Neural cell (in vitro differentiated cells): Measurements from ENCODE around the gene PMM2. TPM values are rescaled to one million over a fixed set of nuclear protein-coding genes. Genes with fewer than 3 reads are reported as not detected.

Experiments
- H2AFZ ChIP-seq: fragments of 200-600, 300-800 bp; sonication (generic), shearing (Covaris generic); 2 replicates; pipeline ENCODE4 v1.6.0; 2014; ENCODE audit warnings: low read depth, mild to moderate bottlenecking, antibody characterized with exemption, low read length, moderate library complexity
- H3F3A ChIP-seq: fragments of 200-600 bp; shearing (Covaris generic); 2 replicates; pipeline ENCODE4 v1.6.1; 2016; ENCODE audit warnings: mild to moderate bottlenecking, moderate library complexity, mixed read lengths, antibody characterized with exemption, low read length; ENCODE audit not compliant: insufficient read depth, poor library complexity, severe bottlenecking
- H3K27ac ChIP-seq: fragments of 200-600, 300-800 bp; sonication (generic), shearing (Covaris generic); 2 replicates; pipeline ENCODE4 v1.5.1; 2014; ENCODE audit warnings: mild to moderate bottlenecking, low read length, moderate library complexity
- H3K27me3 ChIP-seq: fragments of 300-800, 200-600 bp; sonication (generic), shearing (Covaris generic); 2 replicates; pipeline ENCODE4 v1.6.0; 2014; ENCODE audit warnings: mild to moderate bottlenecking, low read depth, low read length, moderate library complexity; ENCODE audit not compliant: insufficient read depth
- H3K36me3 ChIP-seq: fragments of 300-800, 200-600 bp; sonication (generic), shearing (Covaris generic); 2 replicates; pipeline ENCODE4 v1.5.1; 2014; ENCODE audit warnings: mild to moderate bottlenecking, antibody characterized with exemption, low read length, moderate library complexity; ENCODE audit not compliant: insufficient read depth
- H3K4me2 ChIP-seq: fragments of 300-800, 200-600 bp; sonication (generic), shearing (Covaris generic); 2 replicates; pipeline ENCODE4 v1.6.0; 2014; ENCODE audit warnings: mild to moderate bottlenecking, low read length
- H3K4me3 ChIP-seq: fragments of 300-800, 200-600 bp; sonication (generic), shearing (Covaris generic); 2 replicates; pipeline ENCODE4 v1.5.1; 2014; ENCODE audit warnings: mild to moderate bottlenecking, low read length, moderate library complexity
- H3K79me2 ChIP-seq: fragments of 200-600 bp; shearing (Covaris generic); replicated peaks from 2 replicates; pipeline ENCODE4 v1.6.0; 2014; ENCODE audit warnings: mild to moderate bottlenecking, low read length, moderate library complexity; ENCODE audit not compliant: insufficient read depth
- H3K9ac ChIP-seq: fragments of 300-800, 200-600 bp; sonication (generic), shearing (Covaris generic); 2 replicates; pipeline ENCODE4 v1.6.1; 2016; ENCODE audit warnings: mild to moderate bottlenecking, low read length, mixed read lengths
- H3K9me2 ChIP-seq: fragments of 200-600 bp; shearing (Covaris generic); 2 replicates; pipeline ENCODE4 v1.6.1; 2016; ENCODE audit warnings: mild to moderate bottlenecking, low read length, mixed read lengths; ENCODE audit not compliant: insufficient read depth
- H3K9me3 ChIP-seq: fragments of 200-600, 300-800 bp; sonication (generic), shearing (Covaris generic); 2 replicates; pipeline ENCODE4 v1.6.1; 2016; ENCODE audit warnings: mild to moderate bottlenecking, mixed run types, low read length, moderate library complexity, mixed read lengths
- H4K20me1 ChIP-seq: fragments of 200-600 bp; shearing (Covaris generic); 2 replicates; pipeline ENCODE4 v1.6.1; 2016; ENCODE audit warnings: mild to moderate bottlenecking, mixed run types; ENCODE audit not compliant: insufficient read depth
- EP300 ChIP-seq: fragments of 450-650 bp; conservative IDR thresholded peaks from 2 replicates; pipeline ENCODE4 v1.6.1; 2014; ENCODE audit warnings: antibody characterized with exemption, mild to moderate bottlenecking, moderate library complexity; ENCODE audit not compliant: poor library complexity, severe bottlenecking
- EZH2 ChIP-seq: fragments of 200-600, 300-800 bp; shearing (Covaris generic), sonication (generic); IDR thresholded peaks from 2 replicates; pipeline ENCODE4 v1.6.1; 2014; ENCODE audit warnings: antibody characterized with exemption, low read length, borderline replicate concordance, mild to moderate bottlenecking; ENCODE audit not compliant: insufficient read depth, poor library complexity, severe bottlenecking
- MXI1 ChIP-seq: fragments of 450-650 bp; conservative IDR thresholded peaks from 2 replicates; pipeline ENCODE4 v1.6.1; 2014; ENCODE audit warnings: antibody characterized with exemption, mild to moderate bottlenecking; ENCODE audit not compliant: poor library complexity, severe bottlenecking
- POLR2AphosphoS5 ChIP-seq: IDR thresholded peaks from 2 replicates; pipeline ENCODE4 v1.6.1; 2012
- RAD21 ChIP-seq: fragments of 450-650 bp; conservative IDR thresholded peaks from 2 replicates; pipeline ENCODE4 v1.6.1; 2014; ENCODE audit warnings: antibody characterized with exemption, mild to moderate bottlenecking, moderate library complexity
- SMC3 ChIP-seq: fragments of 450-650 bp; conservative IDR thresholded peaks from 2 replicates; pipeline ENCODE4 v1.6.1; 2014; ENCODE audit warnings: antibody characterized with exemption, mild to moderate bottlenecking, moderate library complexity; ENCODE audit not compliant: poor library complexity
- TAF1 ChIP-seq: IDR thresholded peaks from 2 replicates; pipeline ENCODE4 v1.6.1; 2012; ENCODE audit warnings: low read depth
- polyA plus RNA-seq: library from polyadenylated mRNA; depleted of rRNA; stranded (reverse); fragments of >200 nt; gene quantifications from 2 replicates; pipeline ENCODE4 v1.2.3, GENCODE V29; 2014
- TF ChIP-seq, protein P1 (sequence below): fragments of 450-650 bp; IDR thresholded peaks from 2 replicates; pipeline ENCODE4 v1.5.1; 2014; ENCODE audit warnings: antibody characterized with exemption, mild to moderate bottlenecking, moderate library complexity; ENCODE audit not compliant: poor library complexity, severe bottlenecking
- TF ChIP-seq, protein P2 (sequence below): IDR thresholded peaks from 2 replicates; pipeline ENCODE4 v1.6.1; 2012; ENCODE audit warnings: borderline replicate concordance

PMM2 gene
- polyA plus RNA-seq, 1 donor from 2014 or later, result 20.2 TPM

DNA sequence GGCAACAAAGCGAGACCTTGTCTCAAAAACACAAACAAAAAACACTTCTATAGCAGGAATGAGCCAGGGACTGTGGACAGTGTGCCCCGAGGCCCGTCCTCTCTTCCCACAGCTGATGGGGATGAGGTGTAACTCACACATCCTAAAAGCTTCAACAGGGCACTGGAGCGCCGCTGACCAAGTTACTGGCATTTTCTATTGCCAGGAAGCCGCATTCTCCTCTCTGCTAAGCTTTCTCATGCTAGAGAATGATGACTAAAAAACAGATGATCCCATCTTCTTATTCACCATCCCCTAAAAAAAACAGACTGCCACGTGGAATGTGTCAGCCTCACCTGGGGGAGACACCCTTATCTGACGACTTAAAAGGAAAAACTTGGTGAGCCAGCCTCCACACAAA, 54.9 kb downstream of the PMM2 start:
- Histone ChIP-seq H3K9me2 (no peaks in the 10 kb centered on the region), H3K36me3 (no peaks in the 10 kb centered on the region), H3K27me3 (no peaks in the 10 kb centered on the region), H3K4me3 (no peak overlapping the region), H4K20me1 (no peaks in the 10 kb centered on the region), H3K79me2 (no peaks in the 10 kb centered on the region), H3K9ac (no peak overlapping the region), H3F3A (no peaks in the 10 kb centered on the region), H3K27ac (no peak overlapping the region), H3K4me2 (no peak overlapping the region), H2AFZ (no peak overlapping the region), H3K9me3 (no peaks in the 10 kb centered on the region)
- TF ChIP-seq RAD21, result no peak
- TF ChIP-seq EP300, result no peak
- TF ChIP-seq SMC3, result no peak
- TF ChIP-seq POLR2AphosphoS5, result no peak
- no peak for TF ChIP-seq MXI1
- TF ChIP-seq, protein P1, sequence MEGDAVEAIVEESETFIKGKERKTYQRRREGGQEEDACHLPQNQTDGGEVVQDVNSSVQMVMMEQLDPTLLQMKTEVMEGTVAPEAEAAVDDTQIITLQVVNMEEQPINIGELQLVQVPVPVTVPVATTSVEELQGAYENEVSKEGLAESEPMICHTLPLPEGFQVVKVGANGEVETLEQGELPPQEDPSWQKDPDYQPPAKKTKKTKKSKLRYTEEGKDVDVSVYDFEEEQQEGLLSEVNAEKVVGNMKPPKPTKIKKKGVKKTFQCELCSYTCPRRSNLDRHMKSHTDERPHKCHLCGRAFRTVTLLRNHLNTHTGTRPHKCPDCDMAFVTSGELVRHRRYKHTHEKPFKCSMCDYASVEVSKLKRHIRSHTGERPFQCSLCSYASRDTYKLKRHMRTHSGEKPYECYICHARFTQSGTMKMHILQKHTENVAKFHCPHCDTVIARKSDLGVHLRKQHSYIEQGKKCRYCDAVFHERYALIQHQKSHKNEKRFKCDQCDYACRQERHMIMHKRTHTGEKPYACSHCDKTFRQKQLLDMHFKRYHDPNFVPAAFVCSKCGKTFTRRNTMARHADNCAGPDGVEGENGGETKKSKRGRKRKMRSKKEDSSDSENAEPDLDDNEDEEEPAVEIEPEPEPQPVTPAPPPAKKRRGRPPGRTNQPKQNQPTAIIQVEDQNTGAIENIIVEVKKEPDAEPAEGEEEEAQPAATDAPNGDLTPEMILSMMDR, result no peak
- TF ChIP-seq EZH2, result no peak
- TF ChIP-seq TAF1, result no peak
- TF ChIP-seq, protein P2, sequence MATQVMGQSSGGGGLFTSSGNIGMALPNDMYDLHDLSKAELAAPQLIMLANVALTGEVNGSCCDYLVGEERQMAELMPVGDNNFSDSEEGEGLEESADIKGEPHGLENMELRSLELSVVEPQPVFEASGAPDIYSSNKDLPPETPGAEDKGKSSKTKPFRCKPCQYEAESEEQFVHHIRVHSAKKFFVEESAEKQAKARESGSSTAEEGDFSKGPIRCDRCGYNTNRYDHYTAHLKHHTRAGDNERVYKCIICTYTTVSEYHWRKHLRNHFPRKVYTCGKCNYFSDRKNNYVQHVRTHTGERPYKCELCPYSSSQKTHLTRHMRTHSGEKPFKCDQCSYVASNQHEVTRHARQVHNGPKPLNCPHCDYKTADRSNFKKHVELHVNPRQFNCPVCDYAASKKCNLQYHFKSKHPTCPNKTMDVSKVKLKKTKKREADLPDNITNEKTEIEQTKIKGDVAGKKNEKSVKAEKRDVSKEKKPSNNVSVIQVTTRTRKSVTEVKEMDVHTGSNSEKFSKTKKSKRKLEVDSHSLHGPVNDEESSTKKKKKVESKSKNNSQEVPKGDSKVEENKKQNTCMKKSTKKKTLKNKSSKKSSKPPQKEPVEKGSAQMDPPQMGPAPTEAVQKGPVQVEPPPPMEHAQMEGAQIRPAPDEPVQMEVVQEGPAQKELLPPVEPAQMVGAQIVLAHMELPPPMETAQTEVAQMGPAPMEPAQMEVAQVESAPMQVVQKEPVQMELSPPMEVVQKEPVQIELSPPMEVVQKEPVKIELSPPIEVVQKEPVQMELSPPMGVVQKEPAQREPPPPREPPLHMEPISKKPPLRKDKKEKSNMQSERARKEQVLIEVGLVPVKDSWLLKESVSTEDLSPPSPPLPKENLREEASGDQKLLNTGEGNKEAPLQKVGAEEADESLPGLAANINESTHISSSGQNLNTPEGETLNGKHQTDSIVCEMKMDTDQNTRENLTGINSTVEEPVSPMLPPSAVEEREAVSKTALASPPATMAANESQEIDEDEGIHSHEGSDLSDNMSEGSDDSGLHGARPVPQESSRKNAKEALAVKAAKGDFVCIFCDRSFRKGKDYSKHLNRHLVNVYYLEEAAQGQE, result no peak

- Histone ChIP-seq H3F3A (no peaks in the 10 kb centered on the region), H3K9ac (no peak overlapping the region), H3K79me2 (no peaks in the 10 kb centered on the region), H3K36me3 (peaks cover 2% of the 10 kb centered on the region), H3K27ac (no peak overlapping the region), H3K9me3 (no peaks in the 10 kb centered on the region), H4K20me1 (no peaks in the 10 kb centered on the region), H3K4me3 (no peak overlapping the region), H3K9me2 (no peaks in the 10 kb centered on the region), H3K4me2 (no peak overlapping the region), H2AFZ (no peak overlapping the region), H3K27me3 (no peaks in the 10 kb centered on the region)
- TF ChIP-seq, protein P2, result no peak
- TF ChIP-seq, protein P1, result no peak
- no peak for TF ChIP-seq POLR2AphosphoS5
- TF ChIP-seq EZH2, result no peak
- TF ChIP-seq SMC3, result no peak
- TF ChIP-seq MXI1, result no peak
- TF ChIP-seq TAF1, result no peak
These were observed 55.5 kb downstream of the PMM2 start for GRCh38 chr16:8853150-8853549.
